Naive B cell (primary cell): ENCODE data around the gene KIF6. TPM values are rescaled to one million over a fixed set of nuclear protein-coding genes. Genes with fewer than 3 reads are reported as not detected.
A peak's percentile ranks its signal among the peaks of the same experiment; 100 is the strongest.

Experiments used
- ATAC-seq, 2 donors: fragments of 150-1000 bp; cut with Tn5 transposase; 2 replicates each; pipeline ENCODE4 v1.10.0; 2021; ENCODE audit warnings: low read depth in 2 of 2, mild to moderate bottlenecking in 2 of 2, moderate library complexity in 2 of 2
- DNase-seq: peaks from one replicate; pipeline ENCODE4 v3.0.0; 2022
- H3K27ac Mint-ChIP-seq, 6 donors: one replicate each; pipeline ENCODE4 v1.8.0; 2020 to 2022; ENCODE audit warnings: mild to moderate bottlenecking in 6 of 6, mixed read lengths in 6 of 6, moderate library complexity in 5 of 6, inconsistent platforms in 2 of 6
- H3K27me3 Mint-ChIP-seq, 3 donors: one replicate each; pipeline ENCODE4 v1.8.0; 2021 to 2022; ENCODE audit warnings: mixed read lengths in 3 of 3, mild to moderate bottlenecking in 1 of 3
- H3K36me3 Mint-ChIP-seq, 2 donors: one replicate each; pipeline ENCODE4 v1.8.0; 2020 to 2022; ENCODE audit warnings: mixed read lengths in 2 of 2, inconsistent platforms in 1 of 2, mild to moderate bottlenecking in 1 of 2
- H3K4me1 Mint-ChIP-seq, 3 donors: one replicate each; pipeline ENCODE4 v1.8.0; 2020 to 2022; ENCODE audit warnings: mixed read lengths in 3 of 3, inconsistent platforms in 1 of 3, mild to moderate bottlenecking in 1 of 3, moderate library complexity in 1 of 3
- H3K4me3 Mint-ChIP-seq, 8 donors: one replicate each; pipeline ENCODE4 v1.8.0; 2020 to 2022; ENCODE audit warnings: mild to moderate bottlenecking in 8 of 8, mixed read lengths in 8 of 8, moderate library complexity in 8 of 8, inconsistent platforms in 2 of 8
- H3K9me3 Mint-ChIP-seq, 7 donors: one replicate each; pipeline ENCODE4 v1.8.0; 2020 to 2022; ENCODE audit warnings: mixed read lengths in 7 of 7, mild to moderate bottlenecking in 5 of 7, inconsistent platforms in 2 of 7, moderate library complexity in 1 of 7
- polyA plus RNA-seq, 6 donors: library from polyadenylated mRNA; unstranded; fragments of 300-500 nt; fragmentation: Illumina TruSeq; gene quantifications; one replicate each; pipeline ENCODE4 v1.2.3, GENCODE V29; 2021; ENCODE audit warnings: low read depth in 6 of 6

The KIF6 gene
- polyA plus RNA-seq, 6 donors from 2014 or later, result 0.16 to 0.19 TPM; not detected in 4

DNA sequence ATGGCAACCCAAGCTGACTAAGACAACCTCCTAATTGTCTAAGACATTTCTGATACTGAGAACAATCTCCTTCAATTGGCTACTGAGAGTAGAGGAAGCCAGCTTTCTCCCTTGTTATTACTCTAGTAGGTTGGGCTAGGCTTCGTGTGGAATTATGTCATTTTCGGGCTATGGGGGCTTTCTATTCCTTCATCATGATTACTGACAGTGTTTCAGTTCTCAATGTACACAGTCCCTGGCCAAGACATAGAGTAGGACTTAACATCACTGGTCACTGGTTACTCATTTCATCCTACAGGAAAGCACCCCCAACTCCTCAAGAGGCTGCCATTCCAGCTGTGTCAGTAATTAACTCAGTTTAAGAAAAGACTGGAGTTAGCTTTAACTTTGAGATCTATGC, 100.0 kb downstream of the KIF6 start:
- Mint-ChIP-seq H3K27me3 (peaks cover 10 to 31% (median 16%) of the 10 kb centered on the region in 3 donors), H3K36me3 (no peaks in the 10 kb centered on the region), H3K4me1 (no peaks in the 10 kb centered on the region), H3K27ac (no peak overlapping the region), H3K4me3 (no peak overlapping the region), H3K9me3 (peaks cover 0 to 5% (median 0%) of the 10 kb centered on the region in 7 donors)
- DNase-seq (no peak), ATAC-seq (no peak)

DNA sequence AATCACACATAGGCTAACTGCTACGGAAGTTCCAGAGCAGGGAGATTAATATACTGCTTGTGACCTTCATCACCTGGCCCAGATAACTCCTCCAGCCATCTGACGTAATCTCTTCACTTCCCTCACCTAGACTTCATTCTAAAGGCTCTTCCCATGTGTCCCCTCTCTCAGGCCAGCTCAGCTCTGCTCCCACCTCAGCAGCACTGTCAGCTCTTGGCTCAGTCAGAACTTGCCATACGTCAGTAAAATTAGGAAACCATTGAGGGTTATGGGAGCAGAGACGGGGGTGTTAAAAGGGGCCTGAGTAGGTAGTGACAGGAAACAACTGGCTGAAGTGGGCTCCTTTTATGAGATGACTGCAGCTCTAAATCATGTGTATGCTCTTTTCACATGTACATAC, 101.5 kb downstream of the KIF6 start:
- no peak overlapping the region for H3K4me3 Mint-ChIP-seq

DNA sequence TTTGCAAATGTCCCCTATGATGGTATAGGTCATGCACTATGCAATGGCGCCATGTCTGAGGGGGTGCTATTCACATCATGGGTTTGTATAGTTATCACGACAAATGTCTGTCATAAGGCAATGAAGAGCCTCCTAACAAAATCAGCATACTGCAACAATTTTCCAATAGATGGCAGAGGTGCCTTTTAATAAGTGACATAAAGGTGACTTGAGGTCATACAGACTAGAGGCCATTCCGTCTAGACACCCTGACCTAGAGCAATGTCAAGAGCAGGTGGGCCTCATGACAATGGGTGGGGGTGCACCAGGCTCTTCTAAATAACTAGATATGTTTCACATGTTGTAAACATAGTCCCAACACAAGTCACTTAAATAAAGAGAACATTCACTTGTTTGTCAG, 107.7 kb downstream of the KIF6 start:
- no peak overlapping the region for H3K4me3 Mint-ChIP-seq
- no peaks in the 10 kb centered on the region for H3K36me3 Mint-ChIP-seq
- no peak overlapping the region for H3K27ac Mint-ChIP-seq
- H3K4me1 Mint-ChIP-seq, result no peaks in the 10 kb centered on the region
- H3K9me3 Mint-ChIP-seq, result peaks cover 0 to 1% (median 0%) of the 10 kb centered on the region in 7 donors
- ATAC-seq (no peak), DNase-seq (no peak)
- H3K27me3 Mint-ChIP-seq, result peaks cover 9 to 18% (median 13%) of the 10 kb centered on the region in 3 donors

More for the DNA sequence above, 101.5 kb downstream of the KIF6 start:
- ATAC-seq (no peak), DNase-seq (no peak)
- no peaks in the 10 kb centered on the region for H3K36me3 Mint-ChIP-seq
- H3K4me1 Mint-ChIP-seq, result no peaks in the 10 kb centered on the region
- H3K27me3 Mint-ChIP-seq, result peaks cover 16 to 30% (median 18%) of the 10 kb centered on the region in 3 donors
- peaks cover 0 to 2% (median 0%) of the 10 kb centered on the region in 7 donors for H3K9me3 Mint-ChIP-seq
- no peak overlapping the region for H3K27ac Mint-ChIP-seq

DNA sequence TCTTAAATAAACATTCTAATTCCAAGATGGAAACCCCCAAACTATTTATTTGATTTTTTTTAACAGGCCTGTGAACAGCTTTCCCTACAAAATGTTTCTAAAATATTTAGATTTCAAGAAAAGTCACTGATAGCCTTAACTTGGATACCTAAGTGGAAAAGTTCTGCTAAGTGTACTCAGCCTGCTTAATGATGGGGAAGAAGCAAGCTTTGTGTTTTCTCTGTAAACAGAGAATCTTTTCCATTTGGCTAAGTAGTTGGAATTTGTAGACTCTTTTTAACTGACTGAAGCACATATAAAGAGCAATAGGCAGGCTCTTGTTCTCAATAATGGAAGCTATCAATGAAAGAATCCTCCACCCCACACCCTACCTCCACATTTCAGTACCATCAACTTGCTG, 108.2 kb downstream of the KIF6 start:
- Mint-ChIP-seq H3K9me3 (peaks cover 0 to 1% (median 0%) of the 10 kb centered on the region in 7 donors), H3K4me1 (no peaks in the 10 kb centered on the region), H3K4me3 (no peak overlapping the region), H3K27ac (no peak overlapping the region), H3K36me3 (no peaks in the 10 kb centered on the region), H3K27me3 (peaks cover 9 to 18% (median 13%) of the 10 kb centered on the region in 3 donors)
- ATAC-seq (no peak), DNase-seq (no peak)

- ATAC-seq (no peak), DNase-seq (no peak)
- peaks cover 9 to 15% (median 13%) of the 10 kb centered on the region in 3 donors for H3K27me3 Mint-ChIP-seq
- H3K4me3 Mint-ChIP-seq, result no peak overlapping the region
- no peaks in the 10 kb centered on the region for H3K36me3 Mint-ChIP-seq
- H3K4me1 Mint-ChIP-seq, result no peaks in the 10 kb centered on the region
- peaks cover 0 to 1% (median 0%) of the 10 kb centered on the region in 7 donors for H3K9me3 Mint-ChIP-seq
- no peak overlapping the region for H3K27ac Mint-ChIP-seq
Measured at GRCh38 chr6:39615622-39616021, 109.6 kb downstream of the KIF6 start.

DNA sequence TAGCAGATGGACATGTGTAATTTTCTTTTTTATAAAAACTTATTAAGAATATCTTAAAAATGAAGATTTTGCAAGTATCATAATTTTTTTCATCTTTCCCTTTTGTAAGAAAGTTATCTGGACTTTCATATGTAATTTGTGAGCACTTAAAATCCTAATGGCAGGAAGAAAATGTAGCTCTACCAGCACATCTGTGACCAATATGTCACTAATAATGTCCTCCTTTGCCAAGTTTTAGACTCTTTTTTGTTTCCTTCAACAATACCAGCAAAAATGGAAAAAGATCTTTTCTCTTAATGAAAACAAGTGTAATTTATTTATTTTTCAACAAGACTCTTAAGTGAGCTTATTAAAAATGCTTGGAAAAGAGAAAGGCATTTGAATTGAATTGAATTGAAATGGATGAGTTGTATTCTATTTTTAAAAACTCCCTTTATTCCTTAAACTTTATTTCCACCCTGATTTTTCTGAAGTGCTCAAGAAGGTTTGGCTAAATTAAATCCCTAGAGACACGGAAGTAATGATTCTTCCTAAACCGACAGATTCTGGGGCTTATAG, 110.7 kb downstream of the KIF6 start:
- H3K27me3 Mint-ChIP-seq, result peaks cover 3 to 15% (median 14%) of the 10 kb centered on the region in 3 donors
- no peak for ATAC-seq
- no peaks in the 10 kb centered on the region for H3K4me1 Mint-ChIP-seq
- H3K9me3 Mint-ChIP-seq, result peaks cover 0 to 1% (median 0%) of the 10 kb centered on the region in 7 donors
- DNase-seq, result no peak
- H3K4me3 Mint-ChIP-seq, result no peak overlapping the region
- H3K27ac Mint-ChIP-seq, result no peak overlapping the region
- H3K36me3 Mint-ChIP-seq, result no peaks in the 10 kb centered on the region

DNA sequence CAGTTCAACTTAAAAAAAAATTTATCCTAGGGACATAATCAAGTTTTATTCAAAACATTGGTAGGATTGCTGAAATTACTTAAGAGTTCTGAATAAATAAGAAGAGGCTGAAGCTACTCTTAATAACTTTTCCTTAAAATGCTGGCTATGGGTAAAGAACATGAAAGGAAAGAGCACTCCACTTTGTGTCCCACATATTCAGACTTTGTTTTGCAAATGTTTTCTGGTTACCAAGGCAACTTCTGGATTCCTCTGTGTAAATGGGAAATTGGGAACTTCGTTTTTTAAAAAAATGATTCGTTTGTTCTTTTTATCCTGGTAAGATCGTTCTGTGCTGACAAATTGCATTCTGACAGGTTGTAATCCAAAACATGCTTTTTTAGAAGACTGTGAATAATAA, 115.0 kb downstream of the KIF6 start:
- DNase-seq, result no peak
- Mint-ChIP-seq H3K36me3 (no peaks in the 10 kb centered on the region), H3K27ac (no peak overlapping the region), H3K4me3 (no peak overlapping the region), H3K27me3 (peaks cover 7 to 20% (median 8%) of the 10 kb centered on the region in 3 donors), H3K4me1 (no peaks in the 10 kb centered on the region), H3K9me3 (no peaks in the 10 kb centered on the region)
- ATAC-seq, result no peak

GRCh38 chr6:39608652-39609345, 116.4 kb downstream of the KIF6 start:
- peaks cover 7 to 24% (median 14%) of the 10 kb centered on the region in 3 donors for H3K27me3 Mint-ChIP-seq
- H3K4me3 Mint-ChIP-seq, result no peak overlapping the region
- H3K4me1 Mint-ChIP-seq, result no peaks in the 10 kb centered on the region
- H3K27ac Mint-ChIP-seq, result no peak overlapping the region
- DNase-seq (no peak), ATAC-seq (no peak)
- H3K9me3 Mint-ChIP-seq, result no peaks in the 10 kb centered on the region
- no peaks in the 10 kb centered on the region for H3K36me3 Mint-ChIP-seq

- peaks cover 0 to 4% (median 0%) of the 10 kb centered on the region in 7 donors for H3K9me3 Mint-ChIP-seq
- no peak for DNase-seq
- no peak overlapping the region for H3K27ac Mint-ChIP-seq
- ATAC-seq, result no peak
- H3K27me3 Mint-ChIP-seq, result peaks cover 5 to 36% (median 27%) of the 10 kb centered on the region in 3 donors
- no peaks in the 10 kb centered on the region for H3K36me3 Mint-ChIP-seq
- no peaks in the 10 kb centered on the region for H3K4me1 Mint-ChIP-seq
- no peak overlapping the region for H3K4me3 Mint-ChIP-seq
Measured at GRCh38 chr6:39602601-39603519, 122.3 kb downstream of the KIF6 start.

- no peaks in the 10 kb centered on the region for H3K4me1 Mint-ChIP-seq
Measured at GRCh38 chr6:39599973-39600372, 125.2 kb downstream of the KIF6 start.

DNA sequence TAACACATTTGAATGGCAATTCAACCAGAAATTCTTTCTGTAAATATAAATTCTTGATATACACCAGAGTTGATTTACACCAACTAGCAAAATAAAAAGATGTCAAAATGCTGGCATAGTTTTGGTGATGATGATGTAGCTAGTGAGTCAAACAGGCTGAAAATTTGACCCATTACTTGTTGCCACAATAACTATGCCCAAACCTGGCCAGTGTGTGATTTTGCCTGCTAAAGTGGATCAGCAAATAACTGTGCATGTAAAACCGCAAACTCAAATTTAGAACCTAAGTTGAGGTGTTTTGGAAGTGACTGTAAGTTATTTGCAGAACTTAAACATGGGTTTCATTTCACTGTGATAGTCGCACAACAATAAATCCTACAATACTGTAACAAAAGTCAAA, 125.9 kb downstream of the KIF6 start:
- H3K27ac Mint-ChIP-seq, result no peak overlapping the region
- peaks cover 13 to 40% (median 29%) of the 10 kb centered on the region in 3 donors for H3K27me3 Mint-ChIP-seq
- no peaks in the 10 kb centered on the region for H3K4me1 Mint-ChIP-seq
- DNase-seq (no peak), ATAC-seq (no peak)
- no peaks in the 10 kb centered on the region for H3K36me3 Mint-ChIP-seq
- H3K9me3 Mint-ChIP-seq, result peaks cover 0 to 6% (median 0%) of the 10 kb centered on the region in 7 donors
- no peak overlapping the region for H3K4me3 Mint-ChIP-seq

More at GRCh38 chr6:39599973-39600372, 125.2 kb downstream of the KIF6 start:
- Mint-ChIP-seq H3K36me3 (no peaks in the 10 kb centered on the region), H3K4me3 (no peak overlapping the region), H3K27ac (no peak overlapping the region), H3K9me3 (peaks cover 0 to 6% (median 0%) of the 10 kb centered on the region in 7 donors), H3K27me3 (peaks cover 11 to 38% (median 29%) of the 10 kb centered on the region in 3 donors)
- DNase-seq (no peak), ATAC-seq (no peak)

DNA sequence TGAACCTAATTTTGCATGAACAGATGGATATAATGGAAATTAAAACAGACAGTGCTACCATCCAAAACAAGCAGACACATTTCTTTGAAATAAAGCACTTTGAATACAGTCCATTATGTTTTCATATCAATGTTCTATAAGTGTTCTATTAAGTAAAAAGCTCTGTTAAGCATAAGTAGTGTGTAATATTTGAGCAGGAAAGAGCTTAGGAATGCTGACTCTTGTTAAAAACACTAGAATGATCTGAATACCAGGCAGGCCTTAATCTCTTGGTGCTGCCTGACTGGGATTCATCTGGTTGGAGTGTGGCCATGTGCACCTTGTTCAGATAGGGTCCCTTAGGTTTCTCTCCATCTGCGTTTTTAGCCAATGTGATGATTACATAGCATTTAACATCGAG, 130.9 kb downstream of the KIF6 start:
- peaks cover 17 to 21% (median 18%) of the 10 kb centered on the region in 3 donors for H3K27me3 Mint-ChIP-seq
- H3K27ac Mint-ChIP-seq, result no peak overlapping the region
- ATAC-seq (no peak), DNase-seq (no peak)
- H3K4me3 Mint-ChIP-seq, result no peak overlapping the region
- H3K4me1 Mint-ChIP-seq, result no peaks in the 10 kb centered on the region
- H3K36me3 Mint-ChIP-seq, result no peaks in the 10 kb centered on the region
- H3K9me3 Mint-ChIP-seq, result peaks cover 0 to 3% (median 0%) of the 10 kb centered on the region in 7 donors

- H3K36me3 Mint-ChIP-seq, result no peaks in the 10 kb centered on the region
- H3K27me3 Mint-ChIP-seq, result peaks cover 17 to 21% (median 18%) of the 10 kb centered on the region in 3 donors
- H3K4me1 Mint-ChIP-seq, result no peaks in the 10 kb centered on the region
- ATAC-seq (no peak), DNase-seq (no peak)
- peak overlapping the region in 1 of 6 donors; percentile 1 for H3K27ac Mint-ChIP-seq
- peaks cover 0 to 3% (median 0%) of the 10 kb centered on the region in 7 donors for H3K9me3 Mint-ChIP-seq
- H3K4me3 Mint-ChIP-seq, result no peak overlapping the region
Measured at GRCh38 chr6:39593646-39594045, 131.6 kb downstream of the KIF6 start.
